H9 (cell line): Measurements from ENCODE around the gene ERH. TPM values are rescaled to one million over a fixed set of nuclear protein-coding genes. Genes with fewer than 3 reads are reported as not detected.

Source experiments
- DNase-seq: peaks from one replicate; pipeline ENCODE4 v3.0.0-alpha.2; 2017
- H2AFZ ChIP-seq: one replicate; pipeline ENCODE4 v1.6.1; 2013; ENCODE audit warnings: mild to moderate bottlenecking, low read length, control low read depth, moderate library complexity
- H2AK5ac ChIP-seq: 2 replicates; pipeline ENCODE4 v1.6.1; 2013; ENCODE audit warnings: low read length, control low read depth, mixed read lengths; ENCODE audit not compliant: insufficient read length
- H2BK120ac ChIP-seq: one replicate; pipeline ENCODE4 v1.6.1; 2013; ENCODE audit warnings: low read depth, mild to moderate bottlenecking, low read length, control low read depth, inconsistent platforms; ENCODE audit not compliant: poor library complexity, severe bottlenecking
- H2BK12ac ChIP-seq: 2 replicates; pipeline ENCODE4 v1.6.1; 2013; ENCODE audit warnings: low read length, control low read depth, mixed read lengths, low read depth; ENCODE audit not compliant: insufficient read length
- H2BK15ac ChIP-seq: 2 replicates; pipeline ENCODE4 v1.6.1; 2013; ENCODE audit warnings: low read depth, low read length, control low read depth
- H2BK20ac ChIP-seq: one replicate; pipeline ENCODE4 v1.6.1; 2013; ENCODE audit warnings: low read depth, mild to moderate bottlenecking, low read length, control low read depth, inconsistent platforms; ENCODE audit not compliant: poor library complexity, severe bottlenecking
- H2BK5ac ChIP-seq: 2 replicates; pipeline ENCODE4 v1.6.1; 2013; ENCODE audit warnings: low read length, control low read depth, mixed read lengths; ENCODE audit not compliant: insufficient read length
- H3K14ac ChIP-seq: 2 replicates; pipeline ENCODE4 v1.6.1; 2013; ENCODE audit warnings: low read length, control low read depth; ENCODE audit not compliant: insufficient read depth
- H3K18ac ChIP-seq: 2 replicates; pipeline ENCODE4 v1.6.1; 2013; ENCODE audit warnings: low read depth, mild to moderate bottlenecking, mixed read lengths, low read length, control low read depth; ENCODE audit not compliant: insufficient read length
- H3K23ac ChIP-seq: 2 replicates; pipeline ENCODE4 v1.6.1; 2013; ENCODE audit warnings: low read length, control low read depth, mixed read lengths, low read depth; ENCODE audit not compliant: insufficient read length
- H3K23me2 ChIP-seq: 2 replicates; pipeline ENCODE4 v1.6.1; 2013; ENCODE audit warnings: low read depth, mild to moderate bottlenecking, mixed read lengths, low read length, control low read depth; ENCODE audit not compliant: insufficient read length, poor library complexity, severe bottlenecking
- H3K27ac ChIP-seq: 2 replicates; pipeline ENCODE4 v1.5.1; 2013; ENCODE audit warnings: low read length, control low read depth, mixed read lengths, low read depth; ENCODE audit not compliant: insufficient read length
- H3K27me3 ChIP-seq: 2 replicates; pipeline ENCODE4 v1.6.1; 2013; ENCODE audit warnings: low read length, control low read depth, inconsistent platforms; ENCODE audit not compliant: insufficient read depth
- H3K4ac ChIP-seq: 2 replicates; pipeline ENCODE4 v1.6.1; 2013; ENCODE audit warnings: low read depth, mild to moderate bottlenecking, control low read depth, inconsistent platforms, low read length, moderate library complexity
- H3K4me1 ChIP-seq: 2 replicates; pipeline ENCODE4 v1.6.1; 2013; ENCODE audit warnings: low read length, control low read depth, inconsistent platforms; ENCODE audit not compliant: insufficient read depth
- H3K4me2 ChIP-seq: 2 replicates; pipeline ENCODE4 v1.6.1; 2013; ENCODE audit warnings: low read length, control low read depth, mixed read lengths; ENCODE audit not compliant: insufficient read length, insufficient read depth
- H3K56ac ChIP-seq: 2 replicates; pipeline ENCODE4 v1.6.1; 2013; ENCODE audit warnings: low read depth, mild to moderate bottlenecking, mixed read lengths, low read length, control low read depth; ENCODE audit not compliant: insufficient read length
- H3K79me1 ChIP-seq: 2 replicates; pipeline ENCODE4 v1.6.1; 2013; ENCODE audit warnings: low read depth, mild to moderate bottlenecking, moderate library complexity, low read length, control low read depth, inconsistent platforms; ENCODE audit not compliant: insufficient read depth, poor library complexity, severe bottlenecking
- H3K79me2 ChIP-seq: 2 replicates; pipeline ENCODE4 v1.6.1; 2013; ENCODE audit warnings: low read length, control low read depth, inconsistent platforms; ENCODE audit not compliant: insufficient read depth
- H3K9ac ChIP-seq: 2 replicates; pipeline ENCODE4 v1.6.1; 2013; ENCODE audit warnings: low read length, control low read depth, mixed read lengths; ENCODE audit not compliant: insufficient read length; ENCODE audit errors: extremely low read depth
- H3K9me3 ChIP-seq: one replicate; pipeline ENCODE4 v1.6.1; 2013; ENCODE audit warnings: low read depth, low read length, inconsistent platforms; ENCODE audit not compliant: control insufficient read depth
- H3T11ph ChIP-seq: one replicate; pipeline ENCODE4 v1.6.1; 2013; ENCODE audit warnings: mild to moderate bottlenecking, low read length, control low read depth, inconsistent platforms
- H4K20me1 ChIP-seq: one replicate; pipeline ENCODE4 v1.6.1; 2013; ENCODE audit not compliant: control insufficient read depth, insufficient read length, insufficient read depth
- H4K5ac ChIP-seq: 2 replicates; pipeline ENCODE4 v1.6.1; 2013; ENCODE audit warnings: low read depth, mild to moderate bottlenecking, mixed read lengths, low read length, control low read depth; ENCODE audit not compliant: insufficient read length
- H4K8ac ChIP-seq: replicated peaks from 2 replicates; pipeline ENCODE4 v1.6.1; 2013; ENCODE audit warnings: low read length, control low read depth, mixed read lengths, low read depth; ENCODE audit not compliant: insufficient read length
- H4K91ac ChIP-seq: 2 replicates; pipeline ENCODE4 v1.6.1; 2013; ENCODE audit warnings: low read depth, mild to moderate bottlenecking, moderate library complexity, mixed read lengths, low read length, control low read depth; ENCODE audit not compliant: insufficient read length
- H3K27ac Mint-ChIP-seq, 3 experiments: 2 replicates in 2 of 3; 3 replicates in 1 of 3; pipeline ENCODE4 v1.8.0; 2020 to 2021; ENCODE audit warnings: mixed read lengths in 3 of 3, mild to moderate bottlenecking in 1 of 3, moderate library complexity in 1 of 3
- H3K27me3 Mint-ChIP-seq: 2 replicates; pipeline ENCODE4 v1.8.0; 2021; ENCODE audit warnings: low read depth, mild to moderate bottlenecking, moderate library complexity, mixed read lengths
- H3K36me3 Mint-ChIP-seq, 3 experiments: 2 replicates in 2 of 3; 3 replicates in 1 of 3; pipeline ENCODE4 v1.8.0; 2020 to 2021; ENCODE audit warnings: low read depth in 3 of 3, mixed read lengths in 3 of 3; ENCODE audit not compliant: insufficient read depth in 1 of 3
- H3K4me1 Mint-ChIP-seq, 2 experiments: 2 replicates each; pipeline ENCODE4 v1.8.0; 2020; ENCODE audit warnings: mixed read lengths in 2 of 2
- H3K4me3 Mint-ChIP-seq, 2 experiments: 2 replicates in 1 of 2; 3 replicates in 1 of 2; pipeline ENCODE4 v1.8.0; 2020 to 2021; ENCODE audit warnings: mild to moderate bottlenecking in 2 of 2, mixed read lengths in 2 of 2, moderate library complexity in 1 of 2
- H3K9me3 Mint-ChIP-seq, 2 experiments: 2 replicates in 1 of 2; 3 replicates in 1 of 2; pipeline ENCODE4 v1.8.0; 2020; ENCODE audit warnings: mild to moderate bottlenecking in 2 of 2, mixed read lengths in 2 of 2, moderate library complexity in 1 of 2
- CTCF ChIP-seq: fragments of 200-600 bp; sonication (generic); conservative IDR thresholded peaks from 3 replicates; pipeline ENCODE4 v1.8.0; 2021; ENCODE audit warnings: antibody characterized with exemption, mild to moderate bottlenecking
- WGBS: extraction: QIAGEN DNeasy Blood & Tissue Kit; methylation state at CpG from one replicate; pipeline ENCODE4 v1.1.7; 2013; ENCODE audit warnings: missing lambda C conversion rate, low lambda C conversion rate, mixed read lengths; ENCODE audit not compliant: insufficient read length; ENCODE audit errors: extremely low coverage; 5-methylcytosine and 5-hydroxymethylcytosine counted together
- total RNA-seq: library from RNA; stranded (reverse); gene quantifications from 2 replicates; pipeline ENCODE4 v1.2.1, GENCODE V29; 2021

The ERH gene
- total RNA-seq, 1 experiment from 2014 or later: 443 TPM

GRCh38 chr14:69344171-69344570, 53.9 kb downstream of the ERH start:
- no peak overlapping the region for H2BK120ac ChIP-seq
- H2BK20ac ChIP-seq: no peak overlapping the region
- Mint-ChIP-seq H3K4me1 (peaks cover 4 to 13% of the 10 kb centered on the region in 2 experiments), H3K9me3 (no peaks in the 10 kb centered on the region), H3K36me3 (no peaks in the 10 kb centered on the region), H3K27ac (no peak overlapping the region), H3K27me3 (no peaks in the 10 kb centered on the region; the same call in 1 of the 2 replicates), H3K4me3 (no peak overlapping the region)
- H3K56ac ChIP-seq: no peak overlapping the region
- no peak overlapping the region for H3K4me2 ChIP-seq
- no peaks in the 10 kb centered on the region for H3K27me3 ChIP-seq
- H3K18ac ChIP-seq: no peak overlapping the region
- no peak overlapping the region for H3K9ac ChIP-seq
- no peak overlapping the region for H2BK12ac ChIP-seq
- DNase-seq: no peak
- no peak overlapping the region for H2BK5ac ChIP-seq
- no peak overlapping the region for H2BK15ac ChIP-seq
- no peak overlapping the region for H3T11ph ChIP-seq
- no peak overlapping the region for H4K8ac ChIP-seq
- H3K9me3 ChIP-seq: no peaks in the 10 kb centered on the region
- no peak overlapping the region for H3K23ac ChIP-seq
- no peak overlapping the region for H4K5ac ChIP-seq
- peaks cover 2% of the 10 kb centered on the region; the same call in 1 of the 2 replicates for H3K79me2 ChIP-seq
- H3K4ac ChIP-seq: no peak overlapping the region
- no peaks in the 10 kb centered on the region for H4K20me1 ChIP-seq
- no CpG with 5 or more reads among the region's 3 CpGs for WGBS
- H3K27ac ChIP-seq: no peak overlapping the region
- no peaks in the 10 kb centered on the region for H3K79me1 ChIP-seq
- no peaks in the 10 kb centered on the region for H3K23me2 ChIP-seq
- no peak for TF ChIP-seq CTCF
- H3K14ac ChIP-seq: no peak overlapping the region
- no peak overlapping the region for H4K91ac ChIP-seq
- no peaks in the 10 kb centered on the region for H3K4me1 ChIP-seq
- H2AK5ac ChIP-seq: no peak overlapping the region
- no peak overlapping the region for H2AFZ ChIP-seq
